HPDE6-E6E7 (cell line): ENCODE results near the gene VPS35L.

Experiments
- DNase-seq: peaks from one replicate; pipeline ENCODE4 v3.0.0; 2011; ENCODE audit warnings: missing footprints; ENCODE audit errors: extremely low spot score

VPS35L gene, protein sequence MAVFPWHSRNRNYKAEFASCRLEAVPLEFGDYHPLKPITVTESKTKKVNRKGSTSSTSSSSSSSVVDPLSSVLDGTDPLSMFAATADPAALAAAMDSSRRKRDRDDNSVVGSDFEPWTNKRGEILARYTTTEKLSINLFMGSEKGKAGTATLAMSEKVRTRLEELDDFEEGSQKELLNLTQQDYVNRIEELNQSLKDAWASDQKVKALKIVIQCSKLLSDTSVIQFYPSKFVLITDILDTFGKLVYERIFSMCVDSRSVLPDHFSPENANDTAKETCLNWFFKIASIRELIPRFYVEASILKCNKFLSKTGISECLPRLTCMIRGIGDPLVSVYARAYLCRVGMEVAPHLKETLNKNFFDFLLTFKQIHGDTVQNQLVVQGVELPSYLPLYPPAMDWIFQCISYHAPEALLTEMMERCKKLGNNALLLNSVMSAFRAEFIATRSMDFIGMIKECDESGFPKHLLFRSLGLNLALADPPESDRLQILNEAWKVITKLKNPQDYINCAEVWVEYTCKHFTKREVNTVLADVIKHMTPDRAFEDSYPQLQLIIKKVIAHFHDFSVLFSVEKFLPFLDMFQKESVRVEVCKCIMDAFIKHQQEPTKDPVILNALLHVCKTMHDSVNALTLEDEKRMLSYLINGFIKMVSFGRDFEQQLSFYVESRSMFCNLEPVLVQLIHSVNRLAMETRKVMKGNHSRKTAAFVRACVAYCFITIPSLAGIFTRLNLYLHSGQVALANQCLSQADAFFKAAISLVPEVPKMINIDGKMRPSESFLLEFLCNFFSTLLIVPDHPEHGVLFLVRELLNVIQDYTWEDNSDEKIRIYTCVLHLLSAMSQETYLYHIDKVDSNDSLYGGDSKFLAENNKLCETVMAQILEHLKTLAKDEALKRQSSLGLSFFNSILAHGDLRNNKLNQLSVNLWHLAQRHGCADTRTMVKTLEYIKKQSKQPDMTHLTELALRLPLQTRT

DNA sequence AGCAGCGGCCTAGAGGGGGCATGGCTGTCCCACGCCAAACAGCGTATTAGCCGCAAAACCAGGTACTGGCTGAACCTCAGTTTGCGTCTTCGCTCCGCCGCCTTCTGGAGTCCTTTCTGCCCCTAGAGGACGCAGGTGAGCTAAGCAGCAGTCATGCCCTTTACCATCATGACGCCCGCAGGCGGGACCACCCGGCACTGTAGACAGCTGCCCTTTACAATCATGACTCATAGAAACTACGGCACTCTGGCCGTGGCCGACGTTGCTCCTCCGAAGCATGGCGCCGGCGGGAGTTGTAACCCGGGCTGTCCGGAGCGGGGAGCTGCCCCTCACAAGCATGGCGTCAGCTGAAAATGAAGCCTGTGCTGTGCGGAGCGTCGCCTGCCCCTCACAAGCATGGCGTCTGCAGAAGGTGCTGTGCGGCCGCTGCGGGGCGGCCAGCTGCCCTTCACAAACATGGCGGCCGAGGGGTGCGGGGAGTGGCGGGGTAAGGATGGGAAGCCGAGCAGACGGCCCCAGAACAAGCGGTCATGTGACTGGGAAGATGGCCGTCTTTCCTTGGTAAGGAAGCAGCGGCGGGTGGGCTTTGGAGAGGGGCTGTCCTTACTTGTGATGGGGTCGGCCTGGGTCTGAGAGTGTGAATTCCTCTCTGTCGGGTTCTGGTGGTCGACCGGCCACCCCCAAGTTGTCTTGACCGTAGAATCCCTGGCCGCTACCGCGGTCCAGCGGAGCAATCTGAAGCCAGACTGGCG, at the start of gene VPS35L:
Gene VPS35L (plus strand): TSS at position 518 of the 752 bp plus-strand sequence. CDS start 27 bp downstream, at position 545.
- peak; percentile 97 for DNase-seq

DNA sequence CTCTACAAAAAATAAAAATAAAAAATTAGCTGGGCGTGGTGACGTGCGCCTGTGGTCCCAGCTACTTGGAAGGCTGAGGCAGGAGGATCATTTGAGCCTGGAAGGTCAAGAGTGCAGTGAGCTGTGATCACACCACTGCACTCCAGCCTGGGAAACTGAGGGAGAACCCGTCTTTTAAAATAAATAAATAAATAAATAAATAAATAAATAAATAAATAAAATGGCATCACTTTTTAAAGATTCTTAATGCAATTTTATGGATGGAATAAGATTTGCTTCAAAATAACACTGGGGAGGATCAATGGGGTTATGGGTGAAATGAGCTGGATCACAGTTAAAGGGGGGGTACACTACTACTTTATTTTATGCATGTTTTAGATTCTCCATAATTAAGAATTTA, 48.5 kb upstream of the VPS35L start:
- DNase-seq = no peak

- no peak for DNase-seq
These were observed 47.6 kb upstream of the VPS35L start for GRCh38 chr16:19507867-19508266.

- DNase-seq = no peak
These were observed 43.2 kb upstream of the VPS35L start for GRCh38 chr16:19512297-19512696.

DNA sequence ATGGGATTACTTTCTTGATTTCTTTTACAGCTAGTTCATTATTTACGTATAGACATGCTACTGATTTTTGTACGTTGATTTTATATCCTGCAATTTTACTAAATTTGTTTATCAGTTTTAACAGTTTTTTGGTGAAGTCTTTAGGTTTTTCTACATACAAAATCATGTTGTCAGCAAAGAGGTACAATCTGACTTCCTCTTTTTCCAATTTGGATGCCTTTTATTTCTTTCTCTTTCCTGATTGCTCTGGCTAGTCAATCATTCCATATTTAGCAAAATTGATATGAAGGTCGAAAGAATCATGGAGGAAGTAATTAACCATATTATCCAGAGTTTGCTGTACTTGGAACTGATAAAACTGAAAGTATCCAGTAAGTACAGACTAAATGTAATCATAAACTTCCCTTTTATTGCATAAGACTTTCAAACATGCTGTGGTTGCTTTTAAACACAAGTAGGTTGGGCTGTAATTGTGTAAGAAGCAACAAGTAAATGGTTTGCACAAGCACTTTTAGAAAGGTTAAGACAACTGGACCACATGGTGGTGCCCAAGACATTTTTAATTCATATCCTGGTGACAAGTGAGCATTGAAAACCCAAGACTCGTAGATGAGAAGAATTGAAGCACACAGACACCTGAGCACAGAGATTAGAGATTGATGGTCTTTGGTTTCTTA, 42.0 kb upstream of the VPS35L start:
- no peak for DNase-seq

DNA sequence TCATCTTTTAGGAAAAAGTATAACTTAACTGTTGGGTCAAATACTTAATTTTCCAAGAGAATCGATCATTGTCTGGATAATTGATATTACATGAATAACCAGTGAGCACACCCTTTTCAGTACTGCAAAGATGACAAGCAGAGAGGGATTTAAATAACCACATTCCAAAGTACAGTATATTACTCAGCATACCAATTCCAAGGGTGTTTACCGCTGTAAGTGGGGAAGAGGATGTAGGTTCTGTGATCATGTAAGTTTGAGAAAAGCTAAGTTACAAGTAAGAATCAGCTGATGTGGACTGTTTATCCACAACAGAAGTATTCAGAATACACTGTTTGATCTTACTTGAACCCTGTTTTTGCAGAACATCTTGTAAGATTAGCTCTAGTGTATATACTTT, 39.7 kb upstream of the VPS35L start:
- DNase-seq = no peak

DNA sequence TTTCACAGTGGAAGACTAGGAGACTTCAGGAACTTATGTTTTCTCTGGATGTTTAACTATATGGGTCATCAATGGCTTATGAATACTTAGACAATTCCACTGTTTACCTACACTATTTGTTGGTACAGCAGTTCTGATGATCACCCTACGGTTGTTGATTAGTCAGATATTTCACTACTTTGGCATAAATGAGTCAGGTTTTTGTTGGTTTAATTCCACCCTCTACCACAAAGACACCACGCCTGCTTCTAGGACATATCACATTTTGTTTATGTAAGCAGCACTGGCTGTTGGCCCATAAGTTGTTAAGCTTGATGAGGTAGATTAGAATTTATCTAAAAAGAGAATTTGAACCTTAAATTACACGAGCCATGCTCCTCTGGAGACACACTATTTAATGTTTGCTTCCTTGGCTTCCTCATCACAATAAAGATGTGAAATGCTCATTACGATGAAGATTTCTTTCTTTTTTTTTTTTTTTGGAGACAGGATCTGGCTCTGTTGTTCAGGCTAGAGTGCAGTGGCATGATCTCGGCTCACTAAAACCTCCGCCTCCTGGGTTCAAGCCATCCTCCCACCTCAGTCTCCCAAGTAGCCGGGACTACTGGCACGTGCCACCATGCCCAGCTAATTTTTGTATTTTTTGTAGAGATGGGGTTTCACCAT, 37.9 kb upstream of the VPS35L start:
- DNase-seq = peak; percentile 70

- no peak for DNase-seq
These were observed 37.1 kb upstream of the VPS35L start for GRCh38 chr16:19518388-19518787.

GRCh38 chr16:19520861-19521331, 34.6 kb upstream of the VPS35L start:
- no peak for DNase-seq

DNA sequence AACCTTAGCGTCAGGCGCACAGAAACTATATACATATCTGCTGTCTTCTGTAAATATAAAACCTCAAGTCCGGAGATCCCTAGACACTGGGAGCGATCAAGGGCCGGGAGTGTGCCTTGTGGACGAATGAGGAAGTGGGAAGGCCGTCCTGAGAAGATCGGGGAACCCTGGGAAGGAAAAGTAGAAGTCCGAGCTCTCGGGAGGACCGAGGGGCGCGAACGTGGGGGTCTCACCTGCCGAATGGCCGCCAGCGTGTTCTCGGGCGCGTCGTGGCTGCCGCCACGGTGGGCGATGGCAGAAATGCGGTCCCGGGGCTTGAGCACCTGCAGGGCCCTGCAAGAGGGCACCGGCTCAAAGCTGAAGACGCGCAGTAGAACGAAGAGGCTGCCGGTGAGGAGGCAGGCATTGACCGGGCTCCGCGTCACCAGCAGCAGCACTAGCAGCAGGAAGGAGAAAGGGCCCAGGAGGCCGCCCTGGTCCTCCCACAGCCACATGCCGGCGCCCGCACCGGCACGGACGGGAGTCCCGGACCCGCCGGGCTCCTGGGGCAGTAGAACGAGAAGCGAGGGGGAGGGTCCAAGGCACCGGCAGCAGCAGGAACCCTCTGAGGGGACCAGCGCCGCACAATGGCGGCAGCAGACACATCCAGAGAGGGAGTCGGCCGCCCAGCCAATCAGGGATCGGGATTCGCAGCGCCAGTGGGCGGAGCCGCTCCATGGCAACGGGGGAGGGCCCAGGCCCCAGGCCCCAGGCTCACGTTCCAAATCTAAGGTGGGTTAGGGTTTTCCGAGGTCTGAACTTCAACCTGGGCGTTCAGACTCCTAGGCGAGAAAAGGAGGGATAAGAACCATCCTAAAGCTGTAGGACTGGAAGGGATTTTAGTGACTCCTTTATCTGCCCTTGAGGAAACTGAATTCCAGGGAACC, 33.8 kb upstream of the VPS35L start, which contains the start of gene GDE1:
Gene GDE1 (minus strand): TSS at position 628 of the 926 bp plus-strand sequence. CDS start 134 bp downstream, at position 494.
- DNase-seq = peak; percentile 92

- no peak for DNase-seq
These were observed 33.1 kb upstream of the VPS35L start for GRCh38 chr16:19522397-19522732.

GRCh38 chr16:19522760-19523159, 32.7 kb upstream of the VPS35L start:
- no peak for DNase-seq

DNA sequence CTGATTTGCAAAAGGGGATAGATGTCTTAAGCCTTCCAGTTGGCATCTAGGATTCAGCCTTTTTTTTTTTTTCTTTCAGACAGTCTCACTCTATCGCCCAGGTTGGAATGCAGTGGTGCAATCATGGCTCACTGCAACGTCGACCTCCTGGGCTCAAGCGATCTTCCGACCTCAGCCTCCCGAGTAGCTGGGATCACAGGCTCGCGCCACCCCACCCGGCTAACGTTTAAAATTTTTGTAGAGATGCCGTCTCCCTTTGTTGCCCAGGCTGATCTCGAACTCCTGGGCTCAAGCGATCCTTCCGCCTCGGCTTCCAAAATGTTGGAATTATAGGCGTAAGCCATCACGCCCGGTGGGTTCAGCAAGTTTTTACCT, 32.3 kb upstream of the VPS35L start:
- DNase-seq = no peak

GRCh38 chr16:19523559-19524355, 31.7 kb upstream of the VPS35L start, which contains the start of gene CCP110:
Gene CCP110 (plus strand): TSS chr16:19523942. CDS start chr16:19527882, 3,940 bp downstream.
- DNase-seq = peak; percentile 91

DNA sequence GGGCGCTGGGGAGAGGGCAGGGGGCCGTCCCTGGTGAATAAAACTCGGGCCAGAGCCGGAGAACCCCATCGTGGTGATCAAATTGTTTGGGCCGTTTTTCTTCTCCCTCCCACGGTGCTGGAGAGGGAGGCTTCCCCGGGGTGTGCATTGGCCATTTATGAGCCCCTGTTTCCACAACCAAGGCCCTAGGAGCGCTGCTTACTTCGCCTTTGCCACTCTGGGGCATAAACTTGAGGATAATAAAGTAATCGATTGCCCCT, 31.2 kb upstream of the VPS35L start:
- no peak for DNase-seq

DNA sequence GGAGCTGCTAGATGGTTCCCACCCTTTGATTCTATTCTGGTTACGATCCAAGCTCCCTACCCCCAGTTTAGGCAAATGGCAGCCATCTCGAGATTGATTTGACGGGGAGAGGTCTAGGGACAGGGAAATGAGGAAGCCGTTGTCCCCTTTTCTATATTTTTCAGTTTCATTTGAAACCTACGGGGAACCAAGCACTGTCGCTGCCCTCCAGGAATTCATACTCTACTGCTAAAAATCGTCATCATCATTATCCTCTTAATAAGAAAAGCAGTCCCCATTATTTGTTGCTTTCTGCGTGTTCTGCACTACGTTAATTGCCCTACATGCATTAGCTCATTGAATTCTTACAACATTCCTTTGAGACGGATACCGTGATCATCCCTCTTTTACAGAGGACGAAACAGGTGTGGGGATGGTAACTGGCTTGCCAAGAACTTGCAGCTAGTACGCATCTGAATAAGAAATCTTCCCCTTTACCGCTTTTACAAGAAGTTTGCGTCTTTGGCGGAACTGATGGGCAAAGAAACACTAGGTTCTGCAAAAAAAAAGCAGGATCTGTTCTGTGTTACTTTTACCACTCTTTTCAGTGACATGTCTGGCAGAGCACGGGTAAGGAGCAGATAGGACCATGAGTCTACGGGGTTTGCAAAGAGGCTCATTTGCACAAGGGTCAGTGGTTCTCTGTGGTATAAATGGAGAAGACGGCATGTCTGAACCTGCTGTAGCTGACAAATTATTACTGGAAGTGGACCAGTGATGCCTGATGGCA, 30.7 kb upstream of the VPS35L start:
- peak; percentile 27 for DNase-seq

DNA sequence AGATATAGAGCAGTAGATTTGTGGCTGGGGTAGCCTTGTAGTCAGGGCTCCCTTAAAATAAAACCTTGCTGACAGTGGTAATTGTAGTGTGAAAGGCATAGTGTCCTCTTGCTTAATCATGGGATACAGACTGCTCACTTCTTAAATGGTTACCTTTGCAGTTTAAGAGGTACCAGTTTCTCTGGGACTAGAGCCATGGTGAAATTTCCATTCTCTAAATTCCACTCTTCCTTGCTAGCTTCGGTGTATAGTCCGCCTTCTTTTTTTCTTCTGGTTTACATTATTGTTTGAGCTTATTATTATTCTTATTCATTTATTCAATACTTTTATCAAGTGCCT, 30.1 kb upstream of the VPS35L start:
- DNase-seq = no peak

- no peak for DNase-seq
These were observed 28.3 kb upstream of the VPS35L start for GRCh38 chr16:19527161-19527560.
